GM19025 (cell line): Measurements from ENCODE around the gene ATP2C2.

Experiments used
- ATAC-seq: cut with Tn5 transposase; IDR thresholded peaks from one replicate; pipeline ENCODE4 v1.9.1; 2021; ENCODE audit warnings: mild to moderate bottlenecking, low read depth, moderate library complexity; ENCODE audit not compliant: unreplicated experiment

ATP2C2 gene

DNA sequence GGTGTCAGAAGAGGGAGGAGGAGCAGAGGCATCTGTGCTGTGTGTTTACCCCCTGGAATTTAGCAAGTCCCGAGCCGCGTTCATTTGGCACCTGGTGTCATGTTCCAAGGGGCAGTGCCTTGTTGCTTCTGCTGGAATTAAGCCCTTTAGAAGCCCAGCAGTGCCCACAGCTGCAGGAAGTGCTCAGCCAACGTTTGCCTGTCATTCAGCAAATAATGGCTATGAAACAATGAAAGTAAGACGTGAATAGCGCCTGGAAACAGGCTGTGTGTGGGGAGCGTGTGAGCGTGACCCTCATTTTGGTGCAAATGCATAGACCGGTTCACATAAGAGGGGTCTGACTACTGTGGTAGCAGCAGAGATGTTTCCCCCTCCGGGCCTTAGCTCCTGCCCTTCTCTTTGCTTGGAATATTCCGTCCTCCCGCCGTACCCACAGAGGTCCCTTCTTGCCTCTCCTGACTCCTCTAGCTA lies 5.8 kb upstream of the ATP2C2 start:
- ATAC-seq, result no peak

DNA sequence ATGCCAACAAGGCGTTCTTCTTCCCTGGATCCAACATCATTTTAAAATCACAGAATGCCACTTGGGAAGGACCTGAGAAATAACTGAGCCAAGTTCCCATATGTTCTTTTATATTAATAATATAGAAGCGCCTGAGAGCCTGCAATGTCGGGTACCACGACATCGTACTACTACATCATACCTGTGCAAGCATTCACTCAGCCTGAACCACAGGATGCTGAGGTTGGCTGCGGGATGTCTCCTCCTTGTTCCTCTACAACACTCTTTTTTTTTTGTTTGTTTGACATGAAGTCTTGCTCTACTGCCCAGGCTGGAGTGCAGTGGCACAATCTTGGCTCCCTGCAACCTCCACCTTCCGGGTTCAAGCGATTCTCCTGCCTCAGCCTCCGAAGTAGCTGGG lies 2.1 kb upstream of the ATP2C2 start:
- ATAC-seq, result no peak

DNA sequence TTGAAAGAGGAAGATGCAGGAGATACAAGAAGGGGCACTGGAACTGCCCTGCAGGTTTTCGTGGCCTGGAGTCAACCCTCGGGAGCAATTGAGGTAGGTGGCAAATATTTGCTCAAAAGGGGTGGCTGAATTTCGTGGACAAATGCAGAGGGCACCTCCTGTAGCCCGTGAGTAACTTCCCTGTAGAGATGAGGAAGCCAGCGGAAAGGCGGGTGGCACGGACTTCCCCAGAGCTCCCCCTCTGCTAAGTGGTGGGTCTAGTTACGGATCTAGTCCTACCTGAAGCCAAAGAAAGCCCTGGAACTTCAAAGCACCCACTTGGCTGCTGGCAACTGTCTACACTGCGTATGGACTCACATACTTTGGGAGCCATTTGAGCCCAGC lies 1.0 kb upstream of the ATP2C2 start:
- no peak for ATAC-seq

DNA sequence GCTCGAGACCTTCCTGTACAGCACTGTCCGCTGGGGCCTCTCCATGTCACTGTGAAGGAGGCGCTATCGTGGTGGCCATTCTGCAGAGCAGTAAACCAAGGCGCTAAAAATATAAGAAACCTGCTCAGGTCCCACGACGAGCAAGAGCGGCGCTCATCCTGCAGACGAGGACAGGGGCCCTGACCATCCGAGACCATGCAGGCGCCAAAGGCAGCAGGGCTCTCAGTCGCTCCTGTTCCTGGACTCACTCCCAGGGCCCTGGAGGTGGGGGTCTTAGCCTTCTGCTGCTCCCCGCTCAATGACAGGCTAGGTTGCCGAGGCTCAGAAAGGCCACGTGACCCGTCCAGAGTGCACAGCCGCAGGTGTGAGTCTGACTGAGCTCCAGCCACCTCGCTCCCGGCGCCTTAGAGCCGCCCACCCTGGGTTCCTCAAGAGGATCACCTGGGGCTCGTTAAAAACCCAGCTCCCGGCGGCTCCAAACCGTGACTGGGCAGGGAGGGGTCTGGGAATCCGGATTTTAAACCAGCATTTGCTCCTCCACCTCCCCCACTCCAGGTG lies 509 bp upstream of the ATP2C2 start:
- no peak for ATAC-seq

DNA sequence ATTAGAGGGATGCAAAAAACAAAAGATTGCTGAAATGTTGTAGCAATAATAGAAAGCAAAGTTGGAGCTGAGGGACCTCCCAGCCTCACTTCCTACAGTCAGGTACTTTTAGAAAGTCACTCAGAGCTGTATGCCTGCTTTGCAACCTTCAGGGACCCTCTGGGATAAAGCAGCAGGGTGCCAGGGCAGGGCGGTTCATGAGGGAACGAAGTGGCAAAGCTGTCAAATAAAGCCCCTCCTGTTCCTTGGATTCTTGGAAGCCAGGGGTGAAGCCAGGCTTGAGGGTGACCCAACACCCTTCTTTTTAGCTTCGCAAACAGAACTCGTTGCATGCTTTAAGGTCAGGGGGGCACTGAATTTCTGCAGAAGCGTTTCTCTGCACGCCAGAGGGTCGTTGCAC lies 767 bp downstream of the ATP2C2 start:
- ATAC-seq, result no peak

DNA sequence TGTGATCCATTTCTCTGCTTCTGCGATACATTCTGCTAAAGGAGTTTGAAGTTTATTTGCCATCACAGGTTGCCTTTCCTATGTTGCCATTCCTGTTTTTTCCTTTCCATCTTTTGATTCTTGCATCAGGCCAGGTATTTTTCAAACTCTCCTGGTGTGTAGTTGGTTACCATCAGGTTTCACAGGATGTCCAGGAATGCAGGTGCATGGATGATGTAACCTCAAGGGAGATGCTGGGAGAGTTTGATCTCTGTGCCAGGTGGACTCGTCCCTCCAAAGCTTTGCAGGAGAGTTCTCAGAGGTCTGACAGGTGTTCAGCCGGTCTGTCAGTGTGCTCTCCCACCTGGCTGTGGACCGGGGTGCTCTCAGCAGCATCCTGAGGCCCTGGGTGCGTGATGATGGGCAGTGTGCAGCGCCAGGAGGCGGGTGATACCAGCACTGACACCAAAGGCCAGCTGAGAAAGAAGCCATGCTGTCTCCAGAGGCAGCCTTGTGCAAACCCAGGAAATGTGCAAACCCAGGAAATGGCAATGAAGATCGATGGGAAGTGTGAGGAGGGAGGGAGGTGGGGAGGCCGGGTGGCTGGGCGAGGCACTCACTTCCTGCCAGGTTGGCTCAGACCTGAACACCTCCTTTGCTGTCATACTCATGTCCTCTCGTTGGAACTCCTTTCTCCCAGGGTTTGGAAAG lies 1.7 kb downstream of the ATP2C2 start:
- ATAC-seq, result no peak

DNA sequence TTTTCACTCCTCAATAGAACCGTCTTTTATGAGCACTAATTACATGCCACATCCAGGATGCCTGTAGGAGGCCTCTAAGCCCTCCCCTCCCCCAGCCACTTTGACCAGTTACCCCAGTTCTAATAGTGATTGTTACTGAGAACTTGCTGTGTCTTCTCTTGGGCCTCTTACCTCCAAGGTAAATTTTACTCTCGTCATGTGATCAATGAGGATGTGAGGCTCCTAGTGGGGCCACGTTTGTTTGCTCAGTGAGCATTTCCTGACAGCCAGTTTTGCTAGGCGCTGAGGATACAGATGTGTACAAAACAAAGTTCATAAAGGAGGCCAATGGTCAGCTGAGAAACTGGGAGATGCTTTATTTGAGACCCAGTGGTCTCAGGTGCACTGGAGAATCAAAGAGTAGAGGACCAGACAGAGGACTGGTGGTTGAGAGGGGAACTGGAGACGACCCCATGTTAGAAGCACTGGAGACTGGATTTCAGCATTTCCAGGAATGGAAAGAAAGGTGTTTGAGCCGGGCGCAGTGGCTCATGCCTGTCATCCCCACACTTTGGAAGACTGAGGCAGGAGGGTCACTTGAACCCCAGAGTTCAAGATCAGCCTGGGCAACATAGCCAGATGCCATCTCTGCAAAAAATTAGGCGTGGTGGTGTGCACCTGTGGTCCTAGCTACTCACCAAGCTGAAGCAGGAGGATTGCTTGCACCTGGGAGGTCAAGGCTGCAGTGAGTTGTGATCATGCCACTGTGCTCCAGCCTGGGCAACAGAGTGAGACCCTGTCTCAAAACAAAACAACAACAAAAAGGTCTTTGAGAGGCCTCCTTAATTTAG lies 2.6 kb downstream of the ATP2C2 start:
- no peak for ATAC-seq

DNA sequence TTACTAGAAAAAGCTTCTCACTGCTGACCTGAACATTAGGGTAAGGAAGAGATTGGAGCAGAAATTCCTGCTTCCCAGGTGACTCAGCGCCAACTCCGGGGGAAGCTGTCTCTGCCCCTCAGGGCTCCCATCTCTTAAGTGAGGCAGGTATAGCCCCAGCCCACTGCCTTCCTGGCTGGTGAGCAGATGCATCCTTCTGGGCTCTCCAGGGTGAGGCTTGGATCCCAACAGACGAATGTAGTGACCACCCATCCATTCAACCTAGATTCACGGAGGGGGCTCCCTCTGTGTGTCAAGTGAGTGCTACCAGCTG lies 3.2 kb downstream of the ATP2C2 start:
- ATAC-seq, result no peak

DNA sequence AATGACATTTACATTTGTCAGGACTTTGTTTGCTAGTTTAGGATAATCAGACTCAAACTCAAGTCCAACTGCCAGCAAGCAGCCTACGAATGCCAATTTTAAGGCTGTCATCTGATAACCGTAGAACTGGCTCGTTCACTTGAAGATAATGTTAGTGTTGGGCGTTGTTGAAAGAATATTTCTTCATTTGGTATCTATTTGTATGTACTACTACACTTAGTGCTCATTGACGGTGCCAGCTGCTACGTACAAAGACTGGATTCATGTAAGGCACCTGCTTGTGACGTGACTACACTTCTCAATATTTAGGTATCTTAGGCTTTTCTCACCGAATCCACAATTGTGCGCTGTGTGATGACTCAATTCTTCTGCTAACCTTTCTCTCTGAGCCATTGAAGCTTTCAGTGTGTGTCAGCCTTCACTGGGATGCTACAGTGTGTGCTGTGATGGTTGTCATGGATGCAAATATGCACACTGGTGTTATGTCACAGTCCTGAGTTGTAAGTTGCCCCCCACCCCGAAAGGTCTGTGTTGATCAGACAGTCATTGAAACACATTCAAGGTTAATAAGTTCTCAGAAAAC lies 5.7 kb downstream of the ATP2C2 start:
- no peak for ATAC-seq

DNA sequence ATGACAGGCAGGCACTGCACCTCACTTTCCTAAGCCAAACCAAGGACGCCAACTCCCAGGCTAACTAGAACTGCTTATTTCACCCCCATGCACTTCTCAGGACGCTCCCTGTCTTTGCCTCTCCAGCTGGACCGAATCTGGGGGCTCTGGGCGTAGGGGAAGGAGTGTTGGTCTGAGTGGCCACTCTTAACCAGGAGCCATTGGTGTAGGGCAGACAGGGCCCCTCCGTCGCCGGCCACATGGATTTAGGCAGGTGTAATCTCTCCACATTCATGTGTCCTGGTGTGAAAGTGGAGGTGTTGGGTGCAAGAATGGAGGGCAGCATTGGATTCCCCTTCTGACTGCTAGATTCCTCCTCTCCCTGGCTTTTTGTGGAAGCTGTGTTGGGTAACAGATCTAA lies 9.8 kb downstream of the ATP2C2 start:
- ATAC-seq, result no peak

DNA sequence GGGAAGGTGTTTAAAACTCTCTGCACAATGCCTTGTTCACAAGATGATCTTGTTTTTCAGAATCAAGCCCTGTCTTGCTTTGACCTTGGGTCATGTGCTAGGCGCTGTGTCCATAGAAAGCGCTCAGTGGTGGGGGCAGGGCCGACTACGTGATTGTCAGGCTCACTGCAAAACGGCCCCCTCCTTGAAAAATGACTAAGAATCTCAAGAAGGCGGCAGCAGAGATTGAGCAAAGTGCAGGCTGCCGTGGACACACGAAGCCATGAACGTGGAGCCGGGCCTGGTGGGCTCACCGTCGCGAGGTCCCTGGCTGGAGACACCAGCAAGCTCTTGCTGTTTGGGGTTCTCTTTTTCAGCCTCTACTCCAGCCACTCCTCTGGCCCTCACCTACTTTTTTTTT lies 10.2 kb downstream of the ATP2C2 start:
- ATAC-seq, result no peak

DNA sequence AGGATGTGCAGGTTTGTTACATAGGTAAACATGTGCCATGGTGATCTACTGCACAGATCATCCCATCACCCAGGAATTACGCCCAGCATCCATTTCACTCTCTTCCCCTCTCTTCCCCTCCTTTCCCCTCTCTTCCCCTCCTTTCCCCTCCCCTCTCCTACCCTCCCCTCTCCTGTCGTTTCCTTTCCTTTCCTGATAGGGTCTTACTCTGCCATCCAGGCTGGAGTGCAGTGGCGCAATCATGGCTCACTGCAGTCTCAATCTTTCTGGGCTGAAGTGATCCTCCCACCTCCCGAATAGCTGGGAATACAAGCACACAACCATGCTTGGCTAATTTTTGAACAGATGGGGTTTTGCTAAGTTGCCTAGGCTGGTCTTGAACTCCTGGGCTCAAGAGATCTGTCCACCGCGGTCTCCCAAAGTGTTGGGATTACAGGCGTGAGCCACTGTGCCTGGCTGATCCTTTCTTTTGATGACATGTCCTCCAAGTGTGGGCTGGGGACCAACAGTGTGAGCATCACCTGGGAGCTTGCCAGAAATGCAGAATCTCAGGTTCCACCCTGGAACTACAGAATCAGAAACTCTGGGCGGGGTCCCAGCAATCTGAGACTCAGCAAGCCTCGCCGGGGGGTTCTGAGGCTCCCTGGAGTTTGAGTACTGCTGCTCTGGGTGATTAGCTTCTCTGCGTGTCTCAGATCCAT lies 10.8 kb downstream of the ATP2C2 start:
- ATAC-seq, result no peak

DNA sequence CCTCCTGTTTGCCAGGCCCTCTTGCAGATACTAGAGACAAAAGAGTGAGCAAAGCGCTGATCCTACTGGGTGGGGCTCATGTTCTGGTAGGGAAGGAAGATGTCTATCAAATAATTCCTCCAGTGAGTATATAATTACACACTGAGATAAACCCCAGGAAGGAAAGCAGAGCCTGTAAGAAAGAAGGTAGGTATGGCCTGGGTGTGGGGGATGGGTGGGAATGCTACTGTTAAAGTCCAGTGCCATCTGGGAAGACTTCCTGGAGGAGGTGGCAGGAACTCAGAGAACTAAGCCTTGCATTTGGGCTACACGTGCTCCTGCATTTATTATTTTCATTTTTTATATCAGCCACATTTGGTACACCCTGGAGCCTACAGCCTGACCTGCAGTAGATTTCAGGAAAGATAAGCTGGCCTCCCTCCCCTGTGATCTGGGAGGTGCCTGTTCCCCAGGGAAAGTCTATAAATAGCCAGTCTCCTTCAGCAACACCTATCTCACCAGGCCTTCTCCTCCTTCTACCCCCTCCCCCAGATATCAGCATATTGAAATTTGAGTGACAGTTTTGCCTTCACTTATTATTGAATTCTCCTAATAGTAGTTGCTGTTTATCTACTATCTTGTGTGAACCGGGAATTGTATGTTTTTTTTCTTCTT lies 11.5 kb downstream of the ATP2C2 start:
- ATAC-seq, result no peak

DNA sequence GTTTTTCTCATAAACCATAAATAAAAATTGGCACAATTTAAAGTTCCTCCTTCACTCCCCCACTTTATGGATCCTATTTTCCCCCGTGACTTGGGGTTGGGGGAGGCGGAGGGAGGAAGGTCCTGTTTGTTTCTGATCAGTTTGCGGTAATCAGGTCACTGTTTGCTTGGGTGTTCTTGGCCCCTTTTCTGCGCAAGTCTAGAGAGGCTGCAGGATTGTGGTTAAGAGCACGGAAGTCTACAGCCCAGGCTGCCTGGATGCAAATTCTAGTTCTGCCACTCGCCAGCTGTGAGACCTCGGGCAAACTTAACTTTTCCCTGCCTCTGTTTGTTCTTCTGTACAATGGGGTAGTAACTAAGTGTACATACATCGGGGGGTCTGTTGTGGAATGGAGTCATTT lies 12.1 kb downstream of the ATP2C2 start:
- no peak for ATAC-seq

DNA sequence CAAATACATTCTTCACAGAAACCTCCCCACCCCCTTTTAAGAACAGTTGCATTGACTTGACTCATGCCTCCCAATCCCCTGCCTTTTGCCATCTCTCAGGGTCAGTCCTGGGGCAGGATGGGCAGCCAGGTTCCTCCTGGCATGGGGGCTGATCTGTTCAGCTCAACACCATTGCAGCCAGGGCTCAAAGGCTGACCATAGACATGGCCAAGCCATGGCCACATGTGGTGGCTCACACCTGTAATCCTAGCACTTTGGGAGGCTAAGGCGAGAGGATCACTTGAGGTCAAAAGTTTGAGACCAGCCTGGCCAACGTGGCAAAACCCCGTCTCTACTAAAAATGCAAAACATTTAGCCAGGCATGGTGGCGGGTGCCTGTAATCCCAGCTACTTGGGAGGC lies 14.1 kb downstream of the ATP2C2 start:
- no peak for ATAC-seq

DNA sequence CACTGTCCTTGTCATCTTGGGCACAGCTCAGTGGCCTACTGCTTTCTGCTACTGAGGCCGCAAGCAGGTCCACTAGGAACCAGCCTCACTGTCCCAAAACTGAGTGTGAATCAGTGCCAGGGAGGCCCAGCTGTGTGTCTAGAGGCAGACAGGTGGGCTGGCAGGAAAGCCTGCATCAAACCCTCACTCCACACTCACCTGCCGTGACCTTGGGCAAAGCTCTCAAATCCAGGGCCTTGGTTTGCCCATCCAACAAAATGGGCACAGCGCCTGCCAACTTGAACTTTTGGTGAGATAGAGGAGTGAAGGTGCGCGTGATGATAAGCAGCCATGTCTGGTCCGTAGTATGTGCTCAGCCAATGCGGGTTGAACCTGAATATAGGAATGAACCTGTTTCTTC lies 14.8 kb downstream of the ATP2C2 start:
- no peak for ATAC-seq

DNA sequence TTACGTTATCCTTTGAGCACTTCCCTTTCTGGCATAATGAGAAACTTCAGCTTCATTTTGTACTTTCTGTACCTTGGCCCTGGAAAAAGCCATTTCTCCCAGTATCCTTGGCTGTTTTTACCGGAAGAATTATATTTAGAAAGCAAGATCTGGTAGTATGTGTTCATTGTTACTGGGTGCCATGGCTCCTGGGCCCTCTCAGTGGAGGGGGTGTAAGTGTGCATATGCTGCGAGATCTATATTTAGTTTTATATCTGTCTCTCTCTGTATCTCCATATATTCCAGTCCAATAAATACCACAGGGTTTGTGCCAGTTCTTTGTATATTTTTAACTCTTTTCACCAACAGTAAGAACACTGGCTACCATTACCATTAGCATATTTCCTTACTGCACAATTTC lies 17.7 kb downstream of the ATP2C2 start:
- ATAC-seq, result no peak

DNA sequence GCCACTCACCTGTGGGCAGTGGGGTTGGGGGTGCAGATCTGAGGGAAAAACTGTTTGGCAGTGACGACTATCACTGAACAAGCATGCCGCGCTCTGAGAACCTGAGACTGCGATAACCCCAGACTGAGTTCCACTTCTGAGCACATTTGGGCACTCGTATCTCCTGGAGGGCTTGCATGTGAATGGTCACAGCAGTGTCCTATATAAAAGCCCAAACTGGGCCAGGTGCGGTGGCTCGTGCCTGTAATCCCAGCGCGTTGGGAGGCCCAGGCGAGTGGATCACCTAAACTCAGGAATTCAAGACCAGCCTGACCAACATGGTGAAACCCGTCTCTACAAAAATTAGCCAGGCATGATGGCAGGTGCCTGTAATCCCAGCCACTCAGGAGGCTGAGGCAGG lies 18.7 kb downstream of the ATP2C2 start:
- no peak for ATAC-seq

DNA sequence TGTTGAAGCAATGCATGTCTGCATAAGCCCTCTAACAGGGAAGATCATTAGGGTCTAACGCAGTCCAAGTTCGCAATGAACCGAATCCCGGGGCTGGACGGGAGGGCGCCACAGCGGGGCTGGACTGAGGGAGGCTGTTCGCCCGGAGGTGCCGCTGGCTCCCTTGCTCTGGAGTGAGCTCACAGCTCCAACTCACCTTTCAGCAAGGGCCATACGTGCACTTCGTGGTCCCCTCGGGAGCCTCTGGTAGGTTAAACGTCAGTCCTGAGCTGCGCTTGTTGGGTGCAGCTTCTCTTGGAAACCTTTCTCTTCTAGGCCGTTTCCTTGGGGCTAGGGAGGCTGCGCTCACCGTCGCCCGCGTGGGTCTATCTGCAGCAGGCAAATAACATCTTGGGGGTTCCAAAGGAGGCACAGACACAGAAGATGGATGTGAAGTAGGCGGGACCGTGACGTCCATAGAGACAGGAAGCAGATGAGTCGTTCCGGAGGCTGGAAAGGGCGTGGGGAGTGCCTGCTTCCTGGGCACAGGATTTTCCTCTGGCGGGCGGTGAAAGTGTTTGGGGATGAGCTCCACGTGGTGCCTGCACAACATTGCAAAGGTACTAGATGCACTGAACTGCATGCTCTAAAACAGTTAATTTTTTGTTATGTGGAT lies 21.9 kb downstream of the ATP2C2 start:
- ATAC-seq, result no peak
